ENCODE measurements around the gene ACMSD.
"Not testable (repeated sequence)": the region's sequence is repeated elsewhere in the genome, so short reads cannot be mapped to it uniquely, and the experiment has no call there.

Gene ACMSD

DNA sequence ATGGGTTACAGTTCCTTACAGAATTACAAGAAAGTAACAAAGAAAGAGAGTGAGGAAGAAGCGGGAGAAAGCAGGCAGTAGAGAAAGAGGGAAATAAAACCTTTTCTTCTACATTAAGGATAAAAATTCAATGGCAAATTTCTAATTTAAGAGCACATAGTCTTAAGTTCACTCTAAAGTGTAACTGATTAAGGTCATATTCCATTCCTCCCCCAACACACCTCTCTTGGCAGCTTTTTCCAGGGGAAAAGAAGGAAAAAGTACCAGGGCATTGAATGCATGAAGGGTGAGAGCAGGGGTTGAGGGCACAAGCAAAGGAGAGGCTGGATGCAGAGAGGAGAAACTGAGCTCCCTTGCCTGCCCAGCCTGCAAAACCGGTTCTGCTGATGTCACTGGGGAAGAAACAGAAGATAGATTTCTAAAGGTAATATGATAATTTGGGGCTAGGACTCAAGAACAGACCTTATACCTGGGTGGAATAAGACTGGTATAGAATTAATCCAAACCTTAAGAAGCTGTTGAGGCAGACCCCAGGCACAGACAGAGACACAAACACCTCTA is 4.6 kb downstream of the ACMSD start:
- Histone ChIP-seq H3K9me3 (ENCODE audit: severe bottlenecking) (no peaks in the 10 kb centered on the region), H3K36me3 (no peaks in the 10 kb centered on the region), H3K27me3 (ENCODE audit: insufficient read depth, low read depth, severe bottlenecking) (peaks cover 4% of the 10 kb centered on the region), H3K27ac (no peak overlapping the region), H3K4me3 (ENCODE audit: low read depth, low read length) (no peak overlapping the region)
- DNase-seq, result no peak
- TF ChIP-seq, protein P1, sequence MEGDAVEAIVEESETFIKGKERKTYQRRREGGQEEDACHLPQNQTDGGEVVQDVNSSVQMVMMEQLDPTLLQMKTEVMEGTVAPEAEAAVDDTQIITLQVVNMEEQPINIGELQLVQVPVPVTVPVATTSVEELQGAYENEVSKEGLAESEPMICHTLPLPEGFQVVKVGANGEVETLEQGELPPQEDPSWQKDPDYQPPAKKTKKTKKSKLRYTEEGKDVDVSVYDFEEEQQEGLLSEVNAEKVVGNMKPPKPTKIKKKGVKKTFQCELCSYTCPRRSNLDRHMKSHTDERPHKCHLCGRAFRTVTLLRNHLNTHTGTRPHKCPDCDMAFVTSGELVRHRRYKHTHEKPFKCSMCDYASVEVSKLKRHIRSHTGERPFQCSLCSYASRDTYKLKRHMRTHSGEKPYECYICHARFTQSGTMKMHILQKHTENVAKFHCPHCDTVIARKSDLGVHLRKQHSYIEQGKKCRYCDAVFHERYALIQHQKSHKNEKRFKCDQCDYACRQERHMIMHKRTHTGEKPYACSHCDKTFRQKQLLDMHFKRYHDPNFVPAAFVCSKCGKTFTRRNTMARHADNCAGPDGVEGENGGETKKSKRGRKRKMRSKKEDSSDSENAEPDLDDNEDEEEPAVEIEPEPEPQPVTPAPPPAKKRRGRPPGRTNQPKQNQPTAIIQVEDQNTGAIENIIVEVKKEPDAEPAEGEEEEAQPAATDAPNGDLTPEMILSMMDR (IDR thresholded peaks at IDR 0.05; ENCODE audit: low read depth, low read length), result no peak

DNA sequence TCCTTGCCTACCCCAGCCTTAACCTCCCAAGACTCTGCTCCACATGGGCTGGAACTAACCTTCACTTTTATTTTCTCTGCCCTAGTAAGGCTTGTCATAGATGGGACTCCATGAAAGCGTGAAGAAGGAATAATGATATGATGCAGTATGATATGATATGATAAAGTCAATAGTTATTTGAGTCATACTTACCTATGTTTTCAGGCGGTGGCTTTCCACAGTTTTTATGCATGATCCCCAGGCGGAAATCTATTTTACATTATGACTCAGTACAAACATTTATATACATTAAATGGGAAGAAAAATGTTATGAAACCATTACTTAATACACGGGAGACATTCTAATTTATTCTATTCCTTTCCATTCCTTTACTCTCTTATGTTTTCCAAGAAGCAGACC is 5.6 kb downstream of the ACMSD start:
- no peak overlapping the region for H3K4me3 ChIP-seq (ENCODE audit: low read depth, low read length)
- TF ChIP-seq, protein P1 (IDR thresholded peaks at IDR 0.05; ENCODE audit: low read depth, low read length), result no peak
- no peak overlapping the region for H3K27ac ChIP-seq
- no peaks in the 10 kb centered on the region for H3K27me3 ChIP-seq (ENCODE audit: insufficient read depth, low read depth, severe bottlenecking)
- no peaks in the 10 kb centered on the region for H3K36me3 ChIP-seq
- no peaks in the 10 kb centered on the region for H3K9me3 ChIP-seq (ENCODE audit: severe bottlenecking)
- no peak for DNase-seq

DNA sequence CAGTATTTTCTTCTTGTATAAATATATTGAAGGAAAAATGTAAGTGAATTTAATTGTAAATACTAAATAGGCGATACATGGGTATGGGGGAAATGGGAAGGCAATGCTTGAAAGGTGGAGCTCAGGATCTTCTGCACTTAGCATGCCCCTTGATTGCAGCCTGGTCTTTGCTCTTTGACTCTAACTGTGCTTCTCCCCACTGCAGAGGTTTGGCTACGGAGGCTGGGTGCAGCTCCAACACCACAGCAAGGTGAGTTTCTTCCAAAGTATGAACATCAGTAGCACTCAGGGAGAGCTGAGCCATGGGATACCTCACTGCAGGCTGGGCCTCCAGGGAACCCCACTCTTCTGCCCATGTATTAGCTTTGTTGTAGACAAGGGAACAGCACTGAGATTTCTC is 6.6 kb downstream of the ACMSD start:
- no peak overlapping the region for H3K27ac ChIP-seq
- H3K9me3 ChIP-seq (ENCODE audit: severe bottlenecking), result no peaks in the 10 kb centered on the region
- DNase-seq, result no peak
- H3K36me3 ChIP-seq, result no peaks in the 10 kb centered on the region
- H3K27me3 ChIP-seq (ENCODE audit: insufficient read depth, low read depth, severe bottlenecking), result no peaks in the 10 kb centered on the region
- TF ChIP-seq, protein P1 (IDR thresholded peaks at IDR 0.05; ENCODE audit: low read depth, low read length), result no peak
- H3K4me3 ChIP-seq (ENCODE audit: low read depth, low read length), result no peak overlapping the region

DNA sequence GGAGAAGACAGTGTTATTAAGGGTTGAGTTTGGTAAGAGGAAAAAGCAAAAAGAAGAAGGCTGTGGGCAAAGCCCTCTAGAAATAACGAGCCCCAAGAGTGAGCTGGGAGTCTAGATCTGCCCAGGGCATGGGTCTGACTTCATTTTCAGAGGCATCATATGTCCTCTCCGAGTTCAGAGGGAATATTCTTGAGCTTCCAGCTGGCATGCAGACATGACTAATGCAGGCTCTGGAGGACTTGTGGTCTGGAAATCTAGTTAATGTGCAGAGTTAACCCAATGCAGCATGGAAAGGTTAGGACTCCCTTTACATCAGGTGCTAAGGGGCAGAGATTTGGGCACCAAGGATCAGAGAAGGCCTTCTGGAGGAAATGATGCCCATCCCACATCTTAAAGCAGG is 7.3 kb downstream of the ACMSD start:
- H3K9me3 ChIP-seq (ENCODE audit: severe bottlenecking), result no peaks in the 10 kb centered on the region
- H3K36me3 ChIP-seq, result no peaks in the 10 kb centered on the region
- DNase-seq, result no peak
- H3K27ac ChIP-seq, result no peak overlapping the region
- no peaks in the 10 kb centered on the region for H3K27me3 ChIP-seq (ENCODE audit: insufficient read depth, low read depth, severe bottlenecking)
- H3K4me3 ChIP-seq (ENCODE audit: low read depth, low read length), result no peak overlapping the region
- TF ChIP-seq, protein P1 (IDR thresholded peaks at IDR 0.05; ENCODE audit: low read depth, low read length), result no peak

DNA sequence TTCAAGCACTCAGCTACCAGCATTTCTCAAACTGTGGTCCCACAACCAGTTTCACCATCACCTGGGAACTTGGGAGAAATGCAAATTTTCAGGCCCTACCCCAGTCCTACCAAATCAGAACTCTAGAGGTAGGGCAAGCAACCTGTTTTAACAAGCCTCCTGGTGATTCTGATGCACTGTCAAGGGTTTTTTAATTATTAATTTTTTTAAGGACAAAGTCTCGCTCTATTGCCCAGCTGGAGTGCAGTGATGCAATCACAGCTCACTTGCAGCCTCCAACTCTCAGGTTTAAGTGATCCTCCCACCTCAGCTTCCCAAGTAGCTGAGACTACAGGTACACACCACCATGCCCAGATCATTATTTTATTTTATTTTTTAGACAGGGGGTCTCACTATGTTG is 7.8 kb downstream of the ACMSD start:
- H3K36me3 ChIP-seq, result no peaks in the 10 kb centered on the region
- no peak overlapping the region for H3K4me3 ChIP-seq (ENCODE audit: low read depth, low read length)
- H3K27ac ChIP-seq, result no peak overlapping the region
- TF ChIP-seq, protein P1 (IDR thresholded peaks at IDR 0.05; ENCODE audit: low read depth, low read length), result no peak
- no peak for DNase-seq
- H3K9me3 ChIP-seq (ENCODE audit: severe bottlenecking), result no peaks in the 10 kb centered on the region
- no peaks in the 10 kb centered on the region for H3K27me3 ChIP-seq (ENCODE audit: insufficient read depth, low read depth, severe bottlenecking)

DNA sequence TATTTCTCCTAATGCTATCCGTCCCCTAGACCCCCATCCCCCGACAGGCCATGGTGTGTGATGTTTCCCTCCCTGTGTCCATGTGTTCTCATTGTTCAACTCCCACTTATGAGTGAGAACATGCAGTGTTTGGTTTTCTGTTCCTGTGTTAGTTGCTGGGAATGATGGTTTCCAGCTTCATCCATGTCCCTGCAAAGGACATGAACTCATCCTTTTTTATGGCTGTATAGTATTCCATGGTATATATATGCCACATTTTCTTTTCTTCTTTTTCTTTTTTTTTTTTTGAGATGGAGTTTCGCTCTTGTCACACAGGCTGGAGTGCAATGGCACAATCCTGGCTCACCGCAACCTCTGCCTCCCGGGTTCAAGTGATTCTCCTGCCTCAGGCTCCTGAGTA is 9.2 kb downstream of the ACMSD start:
- H3K36me3 ChIP-seq; H3K27ac ChIP-seq; H3K4me3 ChIP-seq (ENCODE audit: low read depth, low read length); H3K27me3 ChIP-seq (ENCODE audit: insufficient read depth, low read depth, severe bottlenecking); H3K9me3 ChIP-seq (ENCODE audit: severe bottlenecking); DNase-seq: not testable (repeated sequence)
